ENCODE results near the gene NSMCE1.

The NSMCE1 gene

DNA sequence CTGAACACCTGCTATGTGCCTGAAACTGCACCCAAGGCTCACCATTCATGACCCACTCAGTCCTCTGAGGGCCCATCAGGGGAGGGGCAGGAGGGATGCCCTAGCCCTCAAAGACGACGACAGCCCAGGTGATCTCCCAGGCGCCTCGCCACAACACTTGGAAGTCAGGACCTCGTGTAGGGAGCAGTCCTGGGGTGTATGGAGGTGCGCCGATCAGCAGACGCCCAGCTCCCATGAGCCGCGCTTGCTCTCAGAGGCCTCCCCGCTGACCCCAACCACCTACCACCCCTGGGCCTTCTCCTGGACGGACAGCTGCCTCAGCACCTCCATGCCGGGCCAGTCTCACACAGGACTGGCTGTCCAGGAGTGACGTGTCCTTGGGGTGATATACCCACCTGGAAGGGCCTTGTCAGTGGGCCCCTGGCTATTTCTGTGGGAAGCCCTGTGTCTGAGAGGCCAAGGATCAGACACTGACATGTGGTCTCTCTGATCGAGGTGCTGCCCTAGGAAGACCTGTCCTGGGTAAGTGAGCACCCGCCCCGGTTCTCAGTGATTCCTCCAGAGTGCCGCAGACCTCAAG is 38.6 kb downstream of the NSMCE1 start:
- DNase-seq (ENCODE audit: low read depth), result no peak

DNA sequence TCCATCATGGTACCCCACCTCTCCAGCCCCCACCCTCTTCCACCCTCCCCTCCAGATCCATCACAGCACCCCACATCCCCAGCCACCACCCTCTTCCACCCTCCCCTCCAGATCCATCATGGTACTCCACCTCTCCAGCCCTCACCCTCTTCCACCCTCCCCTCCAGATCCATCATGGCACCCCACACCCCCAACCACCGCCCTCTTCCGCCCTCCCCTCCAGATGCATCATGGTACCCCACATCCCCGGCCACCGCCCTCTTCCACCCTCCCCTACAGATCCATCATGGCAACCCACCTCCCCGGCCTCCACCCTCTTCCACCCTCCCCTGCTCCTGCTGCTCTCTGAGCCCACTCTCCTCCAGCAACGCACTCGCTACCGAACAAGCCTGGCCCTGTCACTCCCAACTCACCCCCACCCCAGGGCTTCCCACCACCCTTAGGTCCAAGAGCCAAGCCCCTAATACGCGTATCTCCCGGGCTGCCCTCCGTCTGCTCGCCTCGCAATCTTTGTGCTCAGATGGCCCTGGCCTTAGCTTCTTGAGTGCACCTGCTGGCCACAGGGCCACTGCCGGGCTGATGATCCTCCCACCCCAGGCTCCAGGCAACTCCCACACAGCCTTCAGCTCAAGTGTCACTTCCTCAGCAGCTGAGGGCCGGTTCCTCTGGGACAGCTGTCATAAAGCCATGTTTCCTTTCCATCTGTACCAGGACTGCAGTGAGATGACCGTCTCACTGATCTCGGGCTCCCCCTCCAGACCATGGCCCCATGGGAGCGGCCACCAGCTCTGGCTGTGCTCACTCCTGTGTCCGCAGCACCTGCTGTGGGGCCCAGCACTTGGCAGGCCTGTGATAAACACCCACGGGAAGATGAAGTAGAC is 39.7 kb downstream of the NSMCE1 start:
- DNase-seq (ENCODE audit: low read depth), result no peak

DNA sequence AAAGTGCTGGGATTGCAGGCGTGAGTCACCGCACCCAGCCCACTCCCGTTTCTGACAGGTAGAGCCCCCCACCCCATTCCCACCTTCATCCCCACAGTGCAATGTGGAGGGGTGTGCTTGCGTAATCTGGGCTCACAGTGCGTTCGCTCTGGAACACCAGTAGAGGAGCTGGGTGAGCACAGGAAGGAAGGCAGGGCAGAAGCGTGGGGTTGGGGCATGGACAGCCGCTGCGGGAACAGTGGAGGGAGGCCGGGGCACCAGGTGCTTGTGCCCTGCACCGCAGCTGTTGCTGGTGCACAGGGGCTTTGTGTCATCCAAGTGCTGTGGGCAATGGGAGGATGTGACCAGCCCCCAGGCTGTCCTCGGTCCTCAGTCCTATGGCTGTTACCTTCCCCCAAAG is 40.5 kb downstream of the NSMCE1 start:
- no peak for DNase-seq (ENCODE audit: low read depth)

DNA sequence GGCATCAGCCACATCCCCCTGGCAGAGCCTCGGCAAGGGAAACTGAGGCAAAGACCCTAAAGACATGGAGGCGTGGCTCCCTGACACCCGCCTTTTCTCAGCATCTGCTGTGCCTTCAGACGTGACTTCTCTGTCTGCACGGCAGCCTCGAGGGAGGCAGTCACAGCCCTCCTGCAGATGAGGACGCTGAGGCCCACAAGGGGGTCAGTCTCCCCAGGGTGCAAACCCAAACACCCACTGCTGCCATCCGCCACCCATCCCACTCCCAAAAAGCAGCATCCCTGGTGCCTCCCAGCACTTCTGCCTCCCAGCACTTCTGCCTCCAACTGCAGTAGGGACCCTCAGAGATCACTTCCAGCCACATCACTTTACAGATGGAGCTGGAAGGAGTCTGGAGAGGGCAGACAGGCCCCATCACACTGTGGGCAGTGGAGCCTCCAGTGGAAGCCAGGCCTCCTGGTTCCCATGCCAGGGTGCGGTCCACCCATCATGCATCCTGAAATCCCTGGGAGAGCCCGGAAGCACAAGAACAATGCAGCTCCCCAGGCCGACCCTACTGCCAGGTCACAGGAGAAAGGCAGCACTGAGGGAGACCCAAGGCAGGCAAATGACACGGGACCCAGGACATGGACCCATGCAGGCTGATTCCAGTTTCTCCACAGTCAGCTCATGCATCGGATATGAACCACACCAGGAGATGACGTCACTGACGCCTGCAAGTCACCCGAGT is 41.4 kb downstream of the NSMCE1 start:
- DNase-seq (ENCODE audit: low read depth), result no peak

DNA sequence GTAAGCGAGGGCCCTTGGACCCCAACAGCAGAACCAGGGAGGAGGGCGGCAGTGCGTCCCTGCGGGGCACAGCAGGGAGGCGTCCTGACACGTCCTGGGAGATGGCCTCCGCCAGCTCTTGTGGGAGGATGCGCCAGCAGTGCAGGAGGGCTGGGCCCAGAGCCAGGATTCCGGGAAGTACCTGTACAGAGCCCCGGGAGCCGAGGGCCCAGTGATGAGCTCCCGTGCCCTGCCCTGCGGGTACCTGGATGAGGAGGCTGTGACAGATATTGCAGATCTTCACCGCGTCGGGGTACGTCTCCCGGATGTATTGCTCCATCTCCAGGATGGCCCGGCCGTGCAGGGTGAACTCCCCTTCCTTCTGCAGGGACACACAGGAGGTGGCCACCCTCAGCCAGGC is 42.1 kb downstream of the NSMCE1 start:
- DNase-seq (ENCODE audit: low read depth), result no peak

DNA sequence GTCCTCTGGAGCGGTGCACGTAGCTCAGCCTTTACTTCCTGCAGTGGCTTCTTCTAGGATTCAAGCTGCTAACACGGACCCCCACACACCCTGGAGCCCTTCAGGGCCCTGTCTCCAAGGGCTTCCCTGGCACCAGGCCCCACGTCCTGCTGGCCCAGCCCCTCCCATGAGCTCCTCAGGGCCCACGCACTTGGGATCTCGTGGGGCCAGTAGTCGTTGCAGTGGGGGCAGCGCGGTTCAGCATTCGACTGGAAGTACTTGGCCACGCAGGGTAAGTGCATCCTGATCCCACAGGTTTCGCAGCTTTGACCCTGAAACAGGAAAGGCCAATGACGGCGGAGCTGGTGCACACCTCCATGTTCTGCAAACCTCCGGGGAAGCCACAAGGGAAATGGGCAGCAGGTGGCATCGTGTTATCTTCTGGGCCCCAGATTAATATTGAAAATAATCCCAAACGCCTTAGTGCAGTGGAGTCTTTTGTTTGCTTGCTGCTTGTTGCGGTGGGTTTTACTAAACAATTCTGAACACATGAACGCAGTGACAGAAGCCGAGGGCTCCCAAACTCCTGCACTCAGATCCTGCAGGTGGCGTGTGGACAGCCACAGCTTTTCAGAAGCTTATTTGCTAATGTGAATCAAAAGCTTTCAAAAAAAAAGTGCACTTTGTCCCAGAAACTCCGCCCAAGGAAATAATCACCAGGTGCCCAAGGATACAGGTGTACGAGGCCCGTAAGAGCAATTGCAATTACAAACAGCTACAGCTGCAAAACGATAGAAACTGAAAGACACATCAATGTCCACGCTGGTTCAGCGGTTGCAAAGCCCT is 42.8 kb downstream of the NSMCE1 start:
- no peak for DNase-seq (ENCODE audit: low read depth)

DNA sequence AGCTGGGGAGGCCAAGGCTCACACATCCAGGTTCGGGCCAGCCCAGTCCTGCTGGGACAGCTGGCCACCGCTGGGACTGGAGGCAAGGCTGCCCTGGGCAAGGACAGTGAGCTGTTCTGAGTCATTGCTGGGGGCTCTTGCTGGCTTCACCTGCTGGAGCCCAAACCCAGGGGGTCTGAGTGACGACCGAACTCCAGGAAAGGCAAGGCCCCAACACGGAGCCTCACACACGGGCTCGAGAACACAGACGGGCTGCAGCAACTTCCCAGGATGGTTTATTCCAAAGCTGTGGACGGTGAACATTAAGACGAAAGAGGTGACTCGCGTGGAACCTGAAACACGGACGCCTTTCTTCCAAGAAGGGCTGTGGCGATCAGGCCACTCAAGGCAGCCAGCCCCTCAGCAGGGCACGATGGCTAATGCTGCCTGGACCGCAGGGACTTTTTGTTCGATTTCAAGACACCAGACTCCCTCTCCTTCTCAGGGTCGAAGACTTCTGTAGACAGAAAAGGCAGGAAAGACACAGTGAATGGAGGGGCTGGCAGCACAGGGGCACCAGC is 43.8 kb downstream of the NSMCE1 start:
- no peak for DNase-seq (ENCODE audit: low read depth)

DNA sequence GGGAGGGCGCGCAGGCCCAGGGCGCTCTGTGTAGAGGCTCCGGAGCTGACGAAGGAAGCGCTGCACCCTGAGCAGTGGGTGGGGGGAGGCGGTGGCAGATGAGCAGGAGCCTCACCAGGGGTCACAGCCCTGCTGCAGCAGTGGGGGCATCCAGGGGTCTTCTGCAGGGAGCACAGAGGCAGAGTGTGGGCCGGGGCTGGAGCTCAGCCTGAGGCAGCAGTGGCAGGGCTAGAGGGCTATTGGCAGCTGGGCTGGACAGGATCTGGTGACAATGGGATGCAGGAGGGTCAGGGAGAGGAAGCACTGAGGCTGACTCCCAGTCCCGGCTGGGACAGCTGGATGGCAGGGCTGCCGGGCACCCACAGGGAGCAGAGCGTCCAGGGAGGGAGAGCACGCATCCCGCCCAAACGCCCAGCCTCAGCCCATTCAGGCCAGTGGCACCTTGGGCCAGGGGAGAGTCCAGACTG is 44.3 kb downstream of the NSMCE1 start:
- DNase-seq (ENCODE audit: low read depth), result no peak

DNA sequence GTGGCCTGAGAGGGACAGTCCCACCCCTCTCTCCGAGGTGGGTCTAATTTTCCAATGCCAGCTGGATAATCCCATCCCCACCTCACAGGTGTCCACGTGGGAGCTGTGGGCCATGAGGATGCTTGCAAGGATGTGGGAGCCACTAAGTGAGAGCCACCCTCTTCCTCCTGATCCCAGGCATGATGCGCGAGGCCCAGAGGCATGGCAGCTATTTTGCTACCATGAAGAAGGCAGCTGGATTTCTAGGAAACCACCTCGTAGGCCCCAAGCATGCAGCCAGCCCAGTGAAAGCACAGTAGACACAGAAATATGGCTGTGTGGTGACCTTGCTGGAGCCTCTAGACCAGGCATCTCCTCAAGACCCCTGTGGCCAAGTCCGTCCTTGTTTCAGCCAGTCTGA is 44.9 kb downstream of the NSMCE1 start:
- DNase-seq (ENCODE audit: low read depth), result no peak

DNA sequence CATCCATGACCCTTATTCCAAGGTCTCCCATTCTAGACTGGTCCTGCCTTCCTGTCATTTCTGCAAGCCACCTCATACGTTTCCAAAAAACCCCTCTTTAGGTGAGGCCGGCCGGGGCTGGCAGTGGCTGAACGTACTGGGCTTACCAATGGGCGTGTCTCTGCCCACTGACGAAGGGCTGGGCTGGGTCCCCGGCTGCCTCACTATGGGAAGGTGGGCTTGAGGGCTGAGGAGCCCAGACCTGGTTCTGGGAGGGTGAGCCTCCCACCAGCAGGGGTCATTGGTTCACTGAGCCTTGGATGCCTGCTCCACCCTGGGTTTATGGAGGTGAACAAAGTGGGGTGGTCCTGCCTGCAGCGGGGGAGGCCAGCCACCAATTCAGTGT is 45.4 kb downstream of the NSMCE1 start:
- no peak for DNase-seq (ENCODE audit: low read depth)

DNA sequence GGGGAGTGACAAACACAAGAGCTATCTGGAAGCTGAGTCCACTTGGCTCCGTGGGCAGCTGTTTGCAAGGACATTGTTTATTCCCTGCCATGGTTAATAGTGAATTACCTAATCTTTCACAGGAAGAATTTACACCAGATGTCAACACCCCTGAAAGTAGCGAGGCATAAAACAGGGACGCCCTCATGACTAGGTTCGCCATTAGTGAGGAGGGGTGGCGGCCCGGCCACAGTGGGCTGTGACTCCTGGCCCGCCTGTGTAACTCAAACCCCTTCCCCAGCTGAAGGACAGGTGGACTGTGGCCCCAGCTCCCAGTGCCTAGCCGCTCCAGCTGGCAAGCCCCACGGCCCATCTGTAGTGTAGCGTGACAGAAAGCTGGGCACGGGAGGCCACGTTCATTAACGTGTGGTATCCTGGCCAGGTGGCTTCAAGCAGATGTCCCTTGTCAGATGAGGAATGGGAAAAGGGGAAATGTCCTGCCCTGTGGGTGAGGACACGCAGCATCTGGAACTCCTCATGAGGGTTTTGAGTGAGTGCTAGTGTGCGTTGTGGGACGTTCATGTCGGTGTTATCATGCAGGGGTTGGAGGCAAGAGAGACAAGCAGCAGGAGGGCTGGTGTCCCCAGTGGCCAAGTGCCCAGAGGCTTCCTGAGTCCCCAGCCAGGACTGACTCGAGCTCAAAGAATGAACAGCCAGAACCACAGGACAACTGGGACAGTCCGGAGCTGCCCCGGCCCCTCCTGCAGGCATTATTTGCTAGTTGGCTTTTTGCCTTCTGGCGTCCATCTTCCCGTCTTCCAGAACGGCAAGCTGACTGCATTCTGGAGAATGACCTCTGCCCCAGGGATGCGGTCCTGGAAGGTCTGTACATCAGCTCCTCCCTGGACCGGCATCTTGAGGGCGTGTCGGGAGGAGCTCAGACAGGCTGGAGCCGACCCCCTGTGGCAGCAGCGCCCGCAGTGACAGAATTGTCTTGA is 46.0 kb downstream of the NSMCE1 start:
- DNase-seq (ENCODE audit: low read depth), result peak; percentile 68

DNA sequence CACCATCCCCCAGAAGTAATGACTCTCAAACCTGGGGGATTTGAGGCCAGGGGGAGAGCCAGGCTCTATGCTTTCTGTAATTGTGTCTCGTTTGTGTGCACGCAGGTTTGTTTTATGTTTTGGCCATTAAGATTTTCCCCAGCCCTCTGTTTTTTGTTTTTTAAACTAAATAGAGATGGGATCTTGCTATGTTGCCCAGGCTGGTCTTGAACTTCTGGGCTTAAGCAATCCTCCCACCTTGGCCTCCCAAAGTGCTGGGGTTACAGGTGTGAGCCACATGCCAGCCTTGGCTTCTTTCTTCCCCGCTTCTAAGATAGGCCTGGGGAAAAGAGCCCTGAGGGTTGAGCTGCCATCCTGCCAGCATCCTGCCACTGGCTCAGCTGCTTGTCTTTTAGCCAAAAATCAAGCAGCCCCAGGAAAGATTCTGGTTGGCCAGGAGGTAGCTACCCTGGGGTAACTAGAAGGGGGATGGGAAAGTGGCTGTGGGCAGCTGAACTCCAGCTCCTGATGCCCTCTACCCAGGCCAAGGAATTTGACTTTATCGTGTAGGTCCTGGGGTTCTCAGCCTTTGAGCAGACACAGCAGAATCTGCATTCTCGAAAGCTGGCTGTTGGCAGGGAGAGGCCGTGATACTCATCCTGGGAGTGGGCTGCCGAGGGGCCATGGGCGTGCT is 46.9 kb downstream of the NSMCE1 start:
- no peak for DNase-seq (ENCODE audit: low read depth)

DNA sequence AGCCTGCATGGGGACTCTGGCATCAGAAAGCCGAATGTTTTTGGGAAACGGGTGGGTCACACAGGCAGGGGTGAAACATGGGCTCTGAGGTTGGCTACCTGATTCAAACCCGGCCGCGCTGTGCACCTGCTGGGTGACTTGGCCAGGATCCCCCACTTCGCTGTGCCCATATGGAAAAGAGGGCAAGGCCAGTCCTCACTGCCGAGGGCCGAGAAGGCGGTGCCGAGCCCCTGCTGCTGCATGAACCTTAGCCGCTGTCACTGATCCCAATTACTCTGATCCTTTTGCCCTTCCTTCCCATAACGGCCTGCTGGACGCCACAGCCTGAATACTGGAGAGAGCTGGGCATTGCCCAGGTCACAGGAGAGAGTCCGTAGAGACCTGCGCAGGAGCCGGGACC is 47.6 kb downstream of the NSMCE1 start:
- DNase-seq (ENCODE audit: low read depth), result no peak

DNA sequence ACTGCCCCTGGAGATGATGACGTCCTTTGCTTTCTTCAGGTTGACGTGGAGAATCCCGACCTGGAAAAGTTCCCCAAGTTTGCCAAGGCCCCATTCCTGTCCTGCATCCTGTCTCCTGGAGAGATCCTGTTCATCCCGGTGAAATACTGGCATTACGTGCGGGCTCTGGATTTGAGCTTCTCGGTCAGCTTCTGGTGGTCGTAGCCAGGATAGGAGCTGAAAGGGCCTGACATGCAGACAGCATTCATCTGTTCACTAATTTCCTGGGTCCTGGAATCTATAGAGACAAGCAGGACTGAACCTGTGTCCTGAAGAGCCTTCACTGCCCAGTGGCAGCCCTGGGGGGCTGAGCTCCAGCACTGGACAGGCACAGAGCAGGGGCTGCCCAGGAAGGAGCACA is 48.0 kb downstream of the NSMCE1 start:
- no peak for DNase-seq (ENCODE audit: low read depth)

DNA sequence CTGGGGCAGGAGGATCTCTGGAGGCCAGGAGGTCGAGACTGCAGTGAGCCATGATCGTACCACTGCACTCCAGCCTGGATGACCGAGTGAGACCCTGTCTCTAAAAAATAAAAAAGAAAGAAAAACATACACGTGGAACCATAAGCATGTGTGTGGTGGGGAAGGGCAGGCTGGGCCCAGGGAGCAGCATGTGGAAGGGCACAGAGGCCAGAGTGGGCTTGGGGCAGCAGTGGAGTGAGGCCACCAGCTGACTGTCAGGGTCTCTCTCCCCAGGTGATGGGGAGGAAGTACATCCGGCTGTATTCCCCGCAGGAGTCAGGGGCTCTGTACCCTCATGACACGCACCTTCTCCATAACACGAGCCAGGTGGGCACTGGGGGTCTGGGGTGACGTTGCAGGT is 48.5 kb downstream of the NSMCE1 start:
- no peak for DNase-seq (ENCODE audit: low read depth)

DNA sequence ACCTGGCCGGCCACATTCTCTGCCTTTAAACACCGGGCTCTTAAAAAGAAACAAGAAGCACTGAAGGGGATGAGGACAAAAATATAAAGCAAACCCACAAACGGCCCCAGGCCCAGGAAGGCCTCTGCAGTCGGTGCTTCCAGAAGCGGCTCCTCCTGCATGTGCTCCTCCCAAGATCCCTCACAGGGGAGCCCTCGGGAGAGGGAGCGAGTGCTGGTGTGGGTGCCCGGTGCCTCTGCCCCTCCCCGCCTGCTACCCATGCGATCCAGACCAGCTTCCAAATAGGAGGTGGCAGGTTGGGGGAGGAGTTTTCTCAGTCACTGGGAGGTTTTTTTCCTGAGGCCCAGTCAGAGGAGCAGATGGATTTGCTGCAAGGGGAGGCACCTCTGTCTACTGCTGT is 49.4 kb downstream of the NSMCE1 start:
- DNase-seq (ENCODE audit: low read depth), result no peak

DNA sequence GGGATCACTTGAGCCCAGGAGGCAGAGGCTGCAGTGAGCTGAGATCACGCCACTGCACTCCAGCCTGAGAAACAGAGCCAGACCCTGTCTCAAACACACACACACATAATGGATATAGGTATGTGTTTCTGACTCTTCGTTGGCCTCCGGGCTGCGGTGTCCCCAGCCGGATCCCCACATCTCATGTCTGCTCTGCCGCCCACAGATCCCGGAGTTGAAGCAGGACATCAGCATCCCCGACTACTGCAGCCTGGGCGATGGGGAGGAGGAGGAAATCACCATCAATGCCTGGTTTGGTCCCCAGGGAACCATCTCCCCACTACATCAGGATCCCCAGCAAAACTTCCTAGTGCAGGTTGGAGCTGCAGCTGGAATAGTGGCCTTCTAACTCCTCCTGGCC is 49.8 kb downstream of the NSMCE1 start:
- DNase-seq (ENCODE audit: low read depth), result no peak

DNA sequence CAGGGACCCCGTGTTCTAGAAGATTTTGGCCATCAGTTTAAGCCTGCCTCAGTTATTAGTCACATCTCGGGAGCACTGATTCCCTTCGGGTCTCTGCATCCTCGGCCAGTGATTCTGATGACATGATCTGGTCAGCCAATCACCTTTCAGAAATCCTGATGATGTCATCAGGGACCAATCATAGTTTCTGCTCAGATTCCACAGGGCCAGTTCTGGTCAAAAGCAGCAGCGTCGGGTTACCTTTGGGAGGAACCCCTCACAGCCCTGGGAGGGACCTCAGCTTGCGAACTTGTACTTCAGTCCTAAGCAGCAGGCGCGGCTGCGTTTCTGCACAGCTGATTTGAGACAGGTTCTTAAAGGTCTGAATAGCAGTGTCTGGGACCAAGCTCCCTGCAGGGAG is 51.3 kb downstream of the NSMCE1 start:
- peak; percentile 70 for DNase-seq (ENCODE audit: low read depth)

DNA sequence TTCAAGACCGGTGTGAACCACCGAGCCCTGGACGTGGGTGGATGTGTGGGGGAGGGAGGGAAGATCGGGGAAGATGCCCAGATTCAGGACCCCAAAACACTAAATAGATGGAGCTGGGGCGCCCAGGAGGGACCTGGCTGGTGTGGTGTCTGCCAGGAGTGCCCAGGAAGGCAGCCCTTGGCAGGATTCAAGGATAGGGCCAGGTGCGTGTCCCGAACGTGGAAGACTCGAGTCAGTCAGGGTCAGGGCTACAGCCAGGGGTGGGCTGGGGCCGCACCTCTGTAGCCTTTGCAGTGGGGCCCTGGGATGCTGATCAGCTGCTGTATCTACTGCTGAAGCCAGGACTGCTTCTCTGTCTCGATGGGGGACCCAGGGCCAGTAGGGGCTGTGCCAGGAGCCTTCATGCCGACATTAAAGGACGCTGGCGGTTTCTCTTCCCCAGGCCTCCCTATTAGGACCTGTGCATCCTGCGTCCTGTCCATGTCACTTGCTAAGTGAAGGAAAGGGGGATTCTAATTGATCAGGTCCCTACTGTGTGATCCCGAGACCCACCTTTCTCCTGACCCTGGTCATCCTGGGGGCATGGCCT is 52.2 kb downstream of the NSMCE1 start:
- no peak for DNase-seq (ENCODE audit: low read depth)

DNA sequence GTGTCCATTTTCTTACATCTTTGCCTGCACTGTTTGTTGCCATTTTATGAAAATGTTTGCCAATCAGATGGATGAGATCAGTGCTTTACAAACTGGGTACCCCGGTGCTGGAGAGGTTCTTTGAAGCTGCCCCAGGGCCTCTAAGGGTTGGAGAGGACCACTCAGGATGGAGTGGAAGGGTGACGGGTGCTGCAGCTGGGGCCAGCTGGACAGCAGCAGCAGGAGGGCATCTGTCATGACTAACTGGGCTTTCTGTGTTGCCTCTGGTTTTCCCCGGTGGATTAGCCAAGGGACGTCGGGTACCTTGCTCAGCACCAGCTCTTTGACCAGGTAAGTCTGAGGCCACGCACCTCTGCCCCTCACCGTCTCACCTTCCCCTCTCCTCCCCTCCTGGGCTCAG is 52.9 kb downstream of the NSMCE1 start:
- no peak for DNase-seq (ENCODE audit: low read depth)
